ENCODE results near the gene API5.

- TF ChIP-seq CTCF (conservative IDR thresholded peaks at IDR 0.05; ENCODE audit: low read length) (no peak), EZH2phosphoT487 (IDR thresholded peaks at IDR 0.05; ENCODE audit: borderline replicate concordance) (no peak)
Observed at GRCh38 chr11:43278193-43278956, 33.4 kb upstream of the API5 start.
